Muscle layer of colon (tissue), 2 donors: ENCODE data around the gene FAHD1.

Experiments
- H3K27ac ChIP-seq: one replicate; pipeline ENCODE4 v1.7.0; 2013; ENCODE audit warnings: low read depth, mild to moderate bottlenecking, low read length, moderate library complexity
- H3K27me3 ChIP-seq, 2 donors: one replicate each; pipeline ENCODE4 v1.7.0; 2013; ENCODE audit warnings: low read length in 2 of 2, mild to moderate bottlenecking in 2 of 2; ENCODE audit not compliant: insufficient read depth in 2 of 2, control insufficient read depth in 1 of 2
- H3K36me3 ChIP-seq: one replicate; pipeline ENCODE4 v1.7.0; 2013; ENCODE audit warnings: mild to moderate bottlenecking, low read length; ENCODE audit not compliant: insufficient read depth
- H3K4me1 ChIP-seq: one replicate; pipeline ENCODE4 v1.7.0; 2013; ENCODE audit warnings: mild to moderate bottlenecking, low read length; ENCODE audit not compliant: insufficient read depth
- H3K4me3 ChIP-seq, 2 donors: one replicate each; pipeline ENCODE4 v1.7.0; 2013; ENCODE audit warnings: low read length in 2 of 2, low read depth in 1 of 2, mild to moderate bottlenecking in 1 of 2, moderate library complexity in 1 of 2
- H3K9ac ChIP-seq: one replicate; pipeline ENCODE4 v1.7.0; 2013; ENCODE audit warnings: low read length
- H3K9me3 ChIP-seq: one replicate; pipeline ENCODE4 v1.7.0; 2013; ENCODE audit warnings: mild to moderate bottlenecking, low read length
- donor health status: abdominal sarcoma.
- donor health status: Adenocarcinoma of cecum.

FAHD1 gene

GRCh38 chr16:1832838-1833454 lies 5.9 kb downstream of the FAHD1 start:
- Histone ChIP-seq H3K4me3 (no peak overlapping the region), H3K4me1 (peaks cover 16% of the 10 kb centered on the region), H3K27ac (no peak overlapping the region), H3K9me3 (no peaks in the 10 kb centered on the region), H3K27me3 (no peaks in the 10 kb centered on the region), H3K9ac (no peak overlapping the region), H3K36me3 (peaks cover 15% of the 10 kb centered on the region)

DNA sequence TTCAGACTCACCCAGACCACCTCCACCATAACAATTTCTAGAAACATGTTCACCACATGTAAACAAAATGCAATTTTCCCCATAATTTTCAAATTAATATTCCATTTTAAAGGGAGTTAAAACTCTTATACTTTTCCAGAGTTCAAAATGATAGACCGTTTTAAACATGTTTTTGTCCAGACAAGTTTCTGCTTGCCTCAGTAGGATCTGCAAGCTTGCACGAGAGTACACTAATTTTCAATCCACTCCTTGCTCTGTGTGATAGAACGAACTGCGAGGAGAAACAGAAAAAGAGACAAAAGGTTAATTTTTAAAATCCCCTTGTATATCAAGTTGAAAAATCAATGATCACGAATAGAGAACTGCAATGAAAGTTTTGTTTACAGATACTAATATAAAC lies 7.1 kb downstream of the FAHD1 start:
- peaks cover 4% of the 10 kb centered on the region for H3K4me1 ChIP-seq
- no peak overlapping the region for H3K4me3 ChIP-seq
- H3K9ac ChIP-seq: no peak overlapping the region
- H3K27ac ChIP-seq: no peak overlapping the region
- H3K9me3 ChIP-seq: no peaks in the 10 kb centered on the region
- H3K27me3 ChIP-seq: no peaks in the 10 kb centered on the region
- peaks cover 15% of the 10 kb centered on the region for H3K36me3 ChIP-seq

DNA sequence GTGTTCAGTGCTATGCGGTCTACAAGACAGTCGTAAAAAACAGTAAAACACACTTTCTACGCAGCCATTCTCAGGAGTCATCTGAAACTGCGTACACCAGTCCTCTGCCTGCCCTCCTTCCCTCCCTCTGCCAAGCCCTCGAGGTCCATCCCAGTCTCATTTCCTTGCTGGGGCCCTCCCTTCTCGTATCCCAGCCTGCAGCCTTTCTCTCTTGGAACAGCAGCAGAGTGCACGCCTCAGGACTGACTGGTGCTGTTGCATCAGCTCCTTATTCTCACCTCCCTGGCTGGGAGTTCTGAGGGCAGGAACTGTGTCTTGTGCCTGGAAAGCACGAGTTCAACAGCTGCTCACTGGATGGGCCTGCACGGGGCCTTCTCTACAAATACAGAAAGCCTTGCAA lies 12.5 kb downstream of the FAHD1 start:
- Histone ChIP-seq H3K4me1 (no peaks in the 10 kb centered on the region), H3K36me3 (no peaks in the 10 kb centered on the region), H3K27me3 (no peaks in the 10 kb centered on the region), H3K27ac (no peak overlapping the region), H3K9me3 (no peaks in the 10 kb centered on the region), H3K9ac (no peak overlapping the region), H3K4me3 (no peak overlapping the region)

GRCh38 chr16:1845985-1846384 lies 19.0 kb downstream of the FAHD1 start:
- Histone ChIP-seq H3K9ac (no peak overlapping the region), H3K27ac (no peak overlapping the region), H3K27me3 (no peaks in the 10 kb centered on the region), H3K4me1 (no peaks in the 10 kb centered on the region), H3K9me3 (no peaks in the 10 kb centered on the region), H3K4me3 (no peak overlapping the region), H3K36me3 (no peaks in the 10 kb centered on the region)

- H3K4me1 ChIP-seq: no peaks in the 10 kb centered on the region
- H3K9ac ChIP-seq: no peak overlapping the region
- H3K27me3 ChIP-seq: no peaks in the 10 kb centered on the region
- no peak overlapping the region for H3K27ac ChIP-seq
- H3K4me3 ChIP-seq: no peak overlapping the region
- no peaks in the 10 kb centered on the region for H3K36me3 ChIP-seq
- no peaks in the 10 kb centered on the region for H3K9me3 ChIP-seq
Observed at GRCh38 chr16:1846416-1846815, 19.4 kb downstream of the FAHD1 start.

GRCh38 chr16:1850981-1851380 lies 24.0 kb downstream of the FAHD1 start:
- H3K4me3 ChIP-seq: no peak overlapping the region
- no peaks in the 10 kb centered on the region for H3K36me3 ChIP-seq
- no peak overlapping the region for H3K9ac ChIP-seq
- no peaks in the 10 kb centered on the region for H3K9me3 ChIP-seq
- H3K27me3 ChIP-seq: no peaks in the 10 kb centered on the region
- H3K27ac ChIP-seq: no peak overlapping the region
- H3K4me1 ChIP-seq: no peaks in the 10 kb centered on the region

GRCh38 chr16:1851793-1852192 lies 24.8 kb downstream of the FAHD1 start:
- Histone ChIP-seq H3K27ac (no peak overlapping the region), H3K36me3 (no peaks in the 10 kb centered on the region), H3K4me3 (no peak overlapping the region), H3K27me3 (no peaks in the 10 kb centered on the region), H3K4me1 (no peaks in the 10 kb centered on the region), H3K9ac (no peak overlapping the region), H3K9me3 (no peaks in the 10 kb centered on the region)

GRCh38 chr16:1857433-1858097 lies 30.6 kb downstream of the FAHD1 start:
- H3K9me3 ChIP-seq: no peaks in the 10 kb centered on the region
- no peak overlapping the region for H3K27ac ChIP-seq
- H3K36me3 ChIP-seq: no peaks in the 10 kb centered on the region
- no peak overlapping the region for H3K9ac ChIP-seq
- peaks cover 3 to 12% of the 10 kb centered on the region in 2 donors for H3K27me3 ChIP-seq
- H3K4me3 ChIP-seq: no peak overlapping the region
- no peaks in the 10 kb centered on the region for H3K4me1 ChIP-seq

GRCh38 chr16:1858189-1858865 lies 31.3 kb downstream of the FAHD1 start:
- H3K4me3 ChIP-seq: no peak overlapping the region
- no peaks in the 10 kb centered on the region for H3K4me1 ChIP-seq
- H3K27ac ChIP-seq: no peak overlapping the region
- no peak overlapping the region for H3K9ac ChIP-seq
- no peaks in the 10 kb centered on the region for H3K36me3 ChIP-seq
- peaks cover 3 to 12% of the 10 kb centered on the region in 2 donors for H3K27me3 ChIP-seq
- no peaks in the 10 kb centered on the region for H3K9me3 ChIP-seq

- Histone ChIP-seq H3K9me3 (no peaks in the 10 kb centered on the region), H3K27me3 (peaks cover 3 to 17% of the 10 kb centered on the region in 2 donors), H3K36me3 (no peaks in the 10 kb centered on the region), H3K4me1 (no peaks in the 10 kb centered on the region), H3K4me3 (no peak overlapping the region), H3K27ac (no peak overlapping the region), H3K9ac (no peak overlapping the region)
Observed at GRCh38 chr16:1859650-1860049, 32.6 kb downstream of the FAHD1 start.

DNA sequence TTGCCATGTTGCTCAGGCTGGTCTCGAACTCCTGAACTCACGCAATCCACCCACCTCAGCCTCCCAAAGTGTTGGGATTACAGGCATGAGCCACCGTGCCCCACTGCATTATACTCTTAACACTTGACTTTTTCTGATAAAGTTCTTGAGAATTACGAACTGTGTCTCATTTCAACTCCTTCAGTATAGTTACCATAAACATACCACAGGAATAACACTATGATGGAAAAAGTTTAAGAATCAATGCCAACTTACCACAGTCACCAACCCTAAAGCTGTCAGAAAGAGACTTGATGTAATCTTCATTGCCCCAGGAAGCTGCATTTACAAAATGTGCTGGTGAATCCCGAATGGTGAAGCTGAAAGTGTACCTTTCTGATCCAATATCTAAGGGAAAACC lies 34.7 kb downstream of the FAHD1 start:
- H3K9me3 ChIP-seq: no peaks in the 10 kb centered on the region
- no peaks in the 10 kb centered on the region for H3K4me1 ChIP-seq
- H3K36me3 ChIP-seq: no peaks in the 10 kb centered on the region
- H3K27ac ChIP-seq: no peak overlapping the region
- H3K4me3 ChIP-seq: no peak overlapping the region
- H3K9ac ChIP-seq: no peak overlapping the region
- peaks cover 3 to 17% of the 10 kb centered on the region in 2 donors for H3K27me3 ChIP-seq
